GM19397 (cell line): ENCODE results near the gene SLC16A12.
"Not testable (repeated sequence)": the region's sequence is repeated elsewhere in the genome, so short reads cannot be mapped to it uniquely, and the experiment has no call there.

Experiments
- ATAC-seq: cut with Tn5 transposase; IDR thresholded peaks from one replicate; pipeline ENCODE4 v1.9.1; 2021; ENCODE audit warnings: mild to moderate bottlenecking, moderate library complexity; ENCODE audit not compliant: unreplicated experiment

SLC16A12 gene

DNA sequence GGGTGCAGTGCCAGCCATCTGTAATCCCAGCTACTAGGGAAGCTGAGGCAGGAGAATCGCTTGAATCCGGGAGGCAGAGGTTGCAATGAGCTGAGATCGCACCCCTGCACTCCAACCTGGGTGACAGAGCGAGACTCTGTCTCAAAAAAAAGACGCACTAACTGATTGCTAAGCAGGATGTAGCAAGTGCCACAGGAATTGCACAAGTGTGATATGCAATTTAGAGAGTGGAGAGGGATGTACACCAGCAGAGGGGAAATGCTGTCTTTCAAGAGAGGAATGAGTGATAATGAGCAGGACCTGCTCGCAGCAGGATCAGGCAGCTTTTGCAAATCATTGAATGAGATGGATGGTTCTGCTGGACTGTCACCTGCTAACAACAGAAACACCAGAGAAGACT lies 13.3 kb upstream of the SLC16A12 start:
- ATAC-seq, result no peak

DNA sequence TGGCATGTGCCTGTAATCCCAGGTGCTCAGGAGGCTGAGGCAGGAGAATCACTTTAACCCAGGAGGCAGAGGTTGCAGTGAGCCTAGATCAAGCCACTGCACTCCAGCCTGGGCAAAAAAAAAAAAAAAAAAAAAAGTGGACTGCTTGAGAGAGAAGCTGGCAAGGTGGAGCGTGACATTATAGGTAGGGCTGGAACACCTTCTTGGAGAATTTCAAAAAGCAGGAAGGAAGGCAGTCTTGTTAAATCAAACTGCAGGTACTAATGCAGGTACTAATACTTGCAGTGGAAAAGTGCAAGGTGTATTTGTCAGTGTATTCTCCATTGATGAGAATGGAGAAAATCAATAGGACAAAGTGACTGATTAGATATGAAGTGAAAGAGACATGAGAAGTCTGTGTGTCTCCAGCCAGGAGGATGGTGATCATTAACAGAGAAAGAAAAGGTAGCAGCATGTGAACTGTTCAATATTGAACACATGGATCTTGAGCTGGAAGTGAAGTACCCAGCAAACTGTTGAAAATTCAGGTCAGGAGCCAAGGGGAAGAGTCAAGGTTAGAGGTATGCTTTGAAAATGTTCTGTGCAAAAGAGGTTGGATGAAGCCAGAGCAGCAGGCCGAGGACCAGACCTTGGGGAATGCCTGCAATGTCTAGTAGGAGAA lies 12.6 kb upstream of the SLC16A12 start:
- no peak for ATAC-seq

DNA sequence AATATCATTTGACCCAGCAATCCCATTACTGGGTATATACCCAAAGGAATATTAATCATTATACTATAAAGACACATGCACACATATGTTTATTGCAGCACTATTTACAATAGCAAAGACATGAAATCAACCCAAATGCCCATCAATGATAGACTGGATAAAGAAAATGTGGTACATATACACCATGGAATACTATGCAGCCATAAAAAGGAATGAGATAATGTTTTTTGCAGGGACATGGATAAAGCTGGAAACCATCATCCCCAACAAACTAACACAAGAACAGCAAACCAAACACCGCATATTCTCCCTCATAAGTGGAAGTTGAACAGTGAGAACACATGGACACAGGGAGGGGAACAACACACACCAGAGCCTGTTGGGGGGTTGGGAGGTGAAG lies 11.3 kb upstream of the SLC16A12 start:
- ATAC-seq, result not testable (repeated sequence)

DNA sequence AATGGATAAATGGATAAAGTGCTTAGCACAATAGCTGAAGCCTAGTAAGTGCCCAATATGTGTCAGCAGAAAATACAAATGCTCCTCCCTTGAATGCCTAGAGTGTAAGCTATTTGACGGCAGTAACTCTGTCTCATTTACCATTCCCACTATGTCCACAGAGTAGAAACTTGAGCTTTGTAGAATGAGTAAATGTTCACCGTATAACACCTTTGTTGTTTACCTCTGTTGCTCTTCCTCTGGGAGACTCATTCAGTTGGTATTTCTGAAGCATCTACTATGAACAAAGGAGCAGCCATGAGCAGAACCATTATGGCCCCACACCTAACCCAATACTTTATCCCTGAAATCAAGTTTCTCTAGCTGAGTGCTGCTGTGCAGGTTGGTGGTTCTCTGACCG lies 8.4 kb upstream of the SLC16A12 start:
- ATAC-seq, result no peak

DNA sequence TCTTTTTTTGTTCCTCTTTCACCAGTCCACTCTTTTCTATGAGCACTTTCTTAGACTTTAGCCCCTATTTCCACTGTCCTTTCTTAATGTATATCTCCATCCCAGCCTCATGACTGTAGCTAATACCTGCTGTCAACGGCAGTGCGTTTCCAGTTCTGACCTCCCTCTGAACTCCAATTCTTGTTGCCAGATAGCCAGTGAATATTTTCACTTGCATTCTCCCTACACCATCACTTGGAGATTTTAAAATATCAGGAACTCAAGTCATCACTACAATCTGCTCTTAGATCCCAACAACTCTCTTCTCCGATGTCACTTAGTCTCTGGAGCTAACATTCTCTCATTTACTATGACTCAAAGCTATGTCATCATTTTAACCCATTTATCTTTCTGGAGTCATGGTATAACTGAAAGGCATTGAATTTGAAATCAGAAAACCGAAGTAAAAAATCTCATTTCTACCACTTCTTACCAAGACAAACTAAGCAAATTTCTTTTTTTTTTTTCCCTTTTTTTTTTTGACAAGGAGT lies 5.1 kb upstream of the SLC16A12 start:
- no peak for ATAC-seq

DNA sequence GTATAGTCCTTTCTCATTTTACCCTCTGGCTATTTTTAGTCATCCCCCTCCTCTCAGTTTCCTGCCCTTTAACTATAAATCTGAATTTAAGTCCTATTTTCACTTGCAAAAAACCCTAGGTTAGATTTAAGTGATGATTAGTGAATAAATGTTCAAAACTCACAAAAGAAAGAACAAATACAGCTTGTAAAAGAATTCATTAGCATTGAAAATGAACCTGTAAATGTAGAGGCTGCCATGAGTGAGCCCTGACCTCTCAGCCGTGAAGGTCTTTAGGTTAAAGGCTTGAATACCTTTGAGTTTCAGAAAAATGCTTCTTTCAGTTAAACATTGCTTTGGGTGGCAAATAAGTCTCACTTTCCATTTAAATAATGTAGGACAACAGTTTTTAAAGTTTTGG lies 2.0 kb upstream of the SLC16A12 start:
- no peak for ATAC-seq

DNA sequence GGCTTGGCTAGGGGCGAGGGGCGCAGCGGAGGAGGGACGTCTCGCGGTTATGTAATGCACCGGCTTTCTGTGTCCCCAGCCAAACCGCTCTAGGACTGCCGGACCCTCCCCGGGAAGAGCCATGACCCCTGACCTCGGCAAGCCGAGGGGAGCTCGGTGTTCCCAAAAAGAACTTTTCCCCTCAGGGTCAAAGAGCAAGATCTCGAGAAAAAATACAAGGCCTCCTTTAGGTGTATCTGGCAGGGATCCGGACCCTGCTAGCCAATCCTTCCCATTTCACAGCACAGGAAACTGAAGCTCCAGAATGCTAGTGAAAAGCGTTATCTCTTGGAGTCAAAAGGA lies 590 bp upstream of the SLC16A12 start:
- no peak for ATAC-seq

DNA sequence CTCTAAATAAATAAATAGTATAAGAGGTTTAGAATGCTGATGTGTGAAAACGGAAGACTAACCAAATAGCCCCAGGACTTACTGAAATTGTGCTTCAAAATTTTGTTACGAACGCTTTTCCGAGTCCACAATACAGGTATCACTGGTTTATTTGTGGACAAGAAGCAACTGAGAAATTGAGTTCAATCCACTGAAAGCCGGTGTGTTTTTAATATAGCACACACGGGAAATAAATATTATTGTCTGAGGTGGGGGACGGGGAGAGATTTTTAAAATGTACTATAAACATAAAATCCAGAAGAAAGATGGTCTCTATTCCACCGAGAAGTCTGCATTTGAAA lies 598 bp downstream of the SLC16A12 start:
- ATAC-seq, result no peak

DNA sequence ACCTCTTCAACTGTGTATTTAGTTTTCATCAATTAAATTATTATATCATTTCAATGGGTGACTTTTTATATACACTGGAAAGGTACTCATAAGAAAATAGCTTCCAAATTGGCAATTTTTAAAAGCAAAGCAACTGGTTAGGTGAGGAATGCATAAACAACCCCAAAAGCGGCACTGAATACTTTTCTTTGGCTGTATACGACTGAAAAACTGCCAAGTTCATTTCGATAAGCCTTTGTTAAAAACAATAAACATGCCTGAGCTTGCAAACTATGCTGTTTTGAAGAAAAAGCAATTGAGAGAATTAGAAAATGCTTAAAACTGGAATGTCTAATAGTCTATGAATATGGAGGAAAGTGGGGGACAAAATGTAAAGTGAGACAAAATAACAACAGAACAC lies 2.9 kb downstream of the SLC16A12 start:
- ATAC-seq, result no peak

DNA sequence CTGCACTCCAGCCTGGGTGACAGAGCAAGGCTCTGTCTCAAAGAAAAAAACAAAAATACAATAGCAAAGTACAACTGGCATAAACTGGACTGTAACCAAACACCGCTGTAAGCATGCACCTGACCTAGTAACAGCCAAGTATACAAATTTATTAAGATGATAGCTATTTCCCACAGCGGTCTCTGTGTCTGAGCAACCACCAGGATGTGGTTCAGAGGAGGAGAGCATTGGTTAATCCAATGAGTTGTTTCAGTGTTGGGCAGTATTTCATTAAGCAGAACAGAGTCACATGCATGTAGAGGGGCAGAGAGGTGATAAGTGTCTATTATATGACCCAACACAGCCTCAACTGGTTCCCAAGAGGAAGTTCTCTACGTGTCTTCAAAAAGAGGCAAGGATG lies 4.0 kb downstream of the SLC16A12 start:
- no peak for ATAC-seq

DNA sequence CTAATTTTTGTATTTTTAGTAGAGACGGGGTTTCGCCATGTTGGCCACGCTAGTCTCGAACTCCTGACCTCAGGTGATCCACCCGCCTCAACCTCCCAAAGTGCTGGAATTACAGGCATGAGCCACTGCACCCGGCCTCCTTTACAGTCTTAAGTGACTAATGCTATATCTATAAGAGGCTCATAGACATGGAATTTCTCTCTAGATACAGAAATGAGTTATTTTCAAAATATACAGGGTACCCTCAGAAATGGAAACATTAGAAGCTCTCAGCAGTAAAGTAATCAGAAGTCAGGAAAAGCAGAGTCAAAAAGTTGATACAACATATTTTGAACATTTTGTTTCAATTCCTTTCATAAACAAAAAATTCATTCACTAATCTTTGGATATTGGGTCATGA lies 5.7 kb downstream of the SLC16A12 start:
- not testable (repeated sequence) for ATAC-seq

DNA sequence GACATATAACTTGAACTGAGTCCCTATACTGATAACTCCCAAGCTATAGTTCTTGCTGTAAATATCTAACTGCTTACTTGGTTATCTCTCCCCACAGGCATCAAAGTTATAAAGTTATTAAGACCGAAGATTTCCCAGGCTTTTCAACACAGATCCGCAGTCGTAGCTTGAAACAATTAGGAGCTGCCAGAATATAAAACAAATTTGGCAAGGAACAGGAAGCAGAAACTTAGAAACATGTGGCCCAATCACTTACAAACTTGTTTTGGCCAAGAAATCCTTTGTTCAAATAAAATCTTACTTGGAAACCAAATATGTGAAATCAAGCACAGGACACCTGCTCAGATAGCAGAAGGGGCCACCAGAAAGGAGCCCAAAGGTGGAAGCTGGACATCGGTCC lies 9.0 kb downstream of the SLC16A12 start:
- no peak for ATAC-seq

DNA sequence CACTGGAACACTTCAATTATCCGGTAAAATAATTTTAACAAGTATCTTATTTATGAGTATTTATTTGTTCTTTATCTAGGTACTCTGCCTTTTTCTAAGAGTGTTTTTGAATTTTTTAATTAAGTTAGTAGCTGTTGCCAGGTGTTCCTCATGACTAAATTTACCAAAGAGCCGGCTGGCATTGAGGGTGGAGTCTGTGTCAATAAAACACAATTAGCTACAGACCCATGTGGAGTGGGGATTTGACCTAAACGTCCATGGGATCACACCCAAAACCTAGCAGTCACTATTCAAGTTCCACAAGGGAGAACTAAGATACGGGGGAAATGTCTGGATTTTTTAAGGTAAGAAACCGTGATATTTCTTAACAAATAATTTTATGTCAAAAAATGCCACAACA lies 9.8 kb downstream of the SLC16A12 start:
- no peak for ATAC-seq

DNA sequence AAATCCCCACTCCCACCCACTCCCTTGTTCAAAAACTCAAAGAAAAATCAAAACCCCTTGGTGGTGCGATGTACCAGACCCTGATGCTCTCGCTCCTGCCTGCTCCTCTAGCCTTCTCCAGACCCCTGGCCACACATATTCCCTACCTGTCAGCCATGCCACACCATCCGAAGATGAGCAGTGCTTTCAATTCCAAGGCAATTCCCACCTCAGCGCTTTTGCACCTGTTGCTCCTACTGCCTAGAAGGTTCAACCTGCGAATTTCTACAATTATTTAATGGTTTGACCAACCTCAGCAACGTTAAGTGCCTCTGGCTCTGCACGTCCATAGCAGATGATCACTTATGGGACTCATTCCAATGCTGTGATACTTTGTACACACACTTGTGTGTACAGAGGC lies 11.1 kb downstream of the SLC16A12 start:
- ATAC-seq, result no peak

DNA sequence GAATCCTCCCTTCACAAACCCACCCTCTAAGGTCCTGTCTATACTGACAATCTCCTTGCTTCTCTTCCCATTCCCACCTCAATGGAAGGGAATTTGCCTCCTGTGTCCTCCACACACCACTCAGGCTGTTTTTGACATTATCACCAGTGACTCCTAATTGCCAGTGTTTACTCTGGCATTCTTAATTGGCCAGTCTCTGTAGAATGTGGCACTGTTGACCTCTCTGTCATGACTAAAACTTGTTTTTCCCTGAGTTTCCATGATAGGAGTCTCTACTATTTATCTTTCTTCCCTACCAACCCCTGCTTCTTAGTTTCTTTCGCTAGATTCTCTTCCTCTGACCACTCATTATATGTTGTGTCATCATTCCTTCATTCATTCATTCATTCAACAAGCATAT lies 12.1 kb downstream of the SLC16A12 start:
- no peak for ATAC-seq

DNA sequence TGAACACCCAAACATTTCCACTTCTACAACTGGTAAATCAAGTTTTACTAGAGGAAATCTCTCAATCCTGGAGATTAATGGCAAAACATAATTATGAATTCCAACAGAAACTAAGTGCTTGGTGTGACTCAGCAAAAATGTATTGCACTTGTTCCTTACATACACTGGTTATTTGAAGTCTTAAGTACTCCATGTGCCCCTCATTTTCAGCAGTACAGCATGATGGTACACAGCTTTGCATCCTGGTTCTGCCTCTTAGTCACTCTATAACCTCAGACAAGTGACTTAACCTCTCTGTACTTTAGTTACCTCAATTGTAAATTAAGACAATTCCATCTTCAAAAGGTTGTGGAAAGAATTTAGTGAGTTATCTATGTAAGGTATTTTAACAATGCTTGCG lies 12.9 kb downstream of the SLC16A12 start:
- no peak for ATAC-seq

DNA sequence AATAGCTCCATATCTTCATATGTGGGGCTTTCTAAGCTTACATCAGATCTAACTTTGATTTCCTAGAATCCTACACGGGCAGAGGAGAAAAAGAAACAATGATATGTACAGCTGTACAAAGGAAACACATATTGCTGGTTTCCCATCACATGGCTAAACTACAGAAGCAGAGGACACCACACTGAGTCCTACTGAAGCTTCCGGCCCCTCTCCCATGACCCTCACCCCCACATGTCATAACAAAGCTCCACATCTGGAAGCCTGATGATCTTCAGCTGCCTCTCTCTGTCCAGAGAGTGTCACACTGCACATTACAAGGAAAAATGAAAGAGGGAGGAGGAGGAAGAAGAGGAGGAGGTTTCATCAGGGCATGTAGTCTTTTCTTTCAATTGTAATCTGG lies 14.0 kb downstream of the SLC16A12 start:
- no peak for ATAC-seq

DNA sequence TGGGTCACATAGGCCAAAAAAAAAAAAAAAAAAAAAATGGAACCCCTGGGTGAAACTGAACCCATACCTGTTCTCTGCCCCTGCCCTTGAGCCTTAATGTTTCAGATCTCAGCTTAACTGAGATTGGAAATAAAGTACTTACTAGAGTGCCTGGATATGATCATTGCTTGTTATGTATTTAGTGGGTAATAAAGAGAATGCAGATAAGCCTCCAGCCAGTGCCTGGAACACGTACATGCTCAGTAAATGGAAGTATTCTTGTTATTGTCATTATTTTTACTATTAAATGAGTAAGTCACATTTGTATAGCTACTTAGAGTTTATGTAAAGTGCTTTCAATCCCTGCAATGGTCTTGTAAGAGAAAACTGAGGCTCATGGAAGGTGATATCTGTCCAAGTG lies 14.7 kb downstream of the SLC16A12 start:
- no peak for ATAC-seq

DNA sequence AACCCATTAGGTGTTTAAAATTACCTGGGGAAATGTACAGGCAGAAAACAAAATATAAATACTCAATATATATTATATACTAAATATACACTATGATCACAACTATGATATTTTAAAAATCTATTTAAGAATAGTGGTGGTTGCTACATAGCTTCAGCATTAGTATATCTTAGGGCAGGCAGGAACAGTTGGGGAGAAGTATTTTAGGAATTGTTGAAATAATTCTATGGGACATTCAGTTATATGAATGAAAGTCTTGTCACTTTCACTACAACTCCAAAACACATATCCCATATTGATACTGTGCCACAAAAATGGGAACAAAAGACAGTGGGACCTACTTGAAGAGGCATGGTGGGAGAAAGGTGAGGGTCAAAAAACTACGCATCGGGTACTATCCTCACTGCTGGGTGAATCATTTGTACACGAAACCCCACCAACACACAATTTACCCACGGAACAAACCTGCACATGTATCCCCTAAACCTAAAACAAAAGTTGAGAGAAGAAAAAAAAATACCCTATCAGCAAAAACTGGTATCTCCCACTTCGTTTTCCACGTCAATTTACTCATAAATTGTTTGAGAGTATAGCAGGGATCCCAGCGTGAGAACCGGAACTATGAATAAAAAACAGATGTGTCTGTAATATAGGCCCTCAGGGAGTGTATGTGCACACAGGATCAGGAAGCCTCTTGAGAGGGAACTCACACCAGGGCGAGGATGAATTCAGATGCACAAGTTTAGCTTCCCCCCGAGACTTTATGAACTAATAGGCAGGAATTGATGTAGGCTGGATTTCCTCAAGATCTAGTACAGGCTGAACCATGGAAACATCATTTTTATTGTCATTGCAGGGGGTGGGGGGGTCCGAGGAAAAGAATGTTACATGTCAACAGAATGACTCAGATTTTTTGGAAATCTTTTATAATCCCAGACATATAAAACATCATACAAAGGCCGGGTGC lies 16.2 kb downstream of the SLC16A12 start:
- ATAC-seq, result no peak

DNA sequence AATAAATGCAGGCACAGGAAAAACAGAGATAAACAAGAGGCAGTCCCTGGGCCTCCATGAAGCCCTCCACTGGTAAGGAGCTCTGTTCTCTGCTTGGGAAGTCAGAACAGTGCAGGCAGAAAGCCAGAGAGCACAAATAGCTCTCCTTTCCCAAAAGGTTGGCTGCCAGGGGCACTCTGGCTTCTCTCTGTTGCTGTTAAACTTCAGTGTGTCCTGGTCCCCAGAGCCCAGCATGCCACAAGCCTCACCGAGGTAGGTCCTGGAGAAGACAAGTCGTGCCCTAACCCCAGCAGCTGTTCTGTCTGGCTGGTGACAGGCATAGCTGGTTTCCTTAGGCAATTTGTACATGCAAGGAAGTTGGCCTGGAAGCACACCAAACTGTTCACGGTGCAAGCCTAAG lies 17.3 kb downstream of the SLC16A12 start:
- ATAC-seq, result no peak

DNA sequence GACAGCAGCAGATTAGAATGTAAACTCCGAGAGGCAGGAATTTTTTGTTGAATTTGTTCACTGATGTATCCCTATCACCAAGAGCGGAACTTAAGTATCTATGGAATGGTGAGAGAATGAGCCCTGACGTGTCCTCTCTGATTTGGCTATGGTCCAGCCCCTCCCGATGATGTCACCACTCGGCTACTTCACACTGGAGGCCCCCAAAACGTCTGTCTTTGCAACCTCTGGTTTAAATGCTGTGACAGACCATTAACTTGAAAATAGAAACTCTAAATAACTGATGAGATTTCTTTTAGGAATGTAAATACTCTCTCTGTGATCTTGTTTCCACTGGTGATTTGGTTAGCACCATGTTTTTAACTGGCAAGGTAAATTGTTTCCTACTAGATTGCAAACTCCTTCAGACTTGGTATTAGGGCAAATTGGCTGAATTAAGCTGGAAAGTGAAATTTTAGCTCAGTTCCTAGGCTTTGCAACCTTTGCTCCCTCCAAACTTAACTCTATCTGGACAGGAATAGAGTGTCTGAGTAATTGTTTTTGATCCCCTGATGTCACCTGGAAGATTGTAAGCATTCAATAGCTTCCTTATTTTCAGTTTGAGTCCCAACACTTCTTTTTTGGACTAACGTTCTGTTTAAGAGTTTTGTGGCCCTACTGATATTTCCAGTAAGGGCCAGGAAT lies 19.1 kb downstream of the SLC16A12 start:
- ATAC-seq, result no peak
